H9 (cell line): Measurements from ENCODE around the gene CYP2C18. TPM values are rescaled to one million over a fixed set of nuclear protein-coding genes. Genes with fewer than 3 reads are reported as not detected.

Source experiments
- DNase-seq: peaks from one replicate; pipeline ENCODE4 v3.0.0-alpha.2; 2017
- H2AFZ ChIP-seq: one replicate; pipeline ENCODE4 v1.6.1; 2013; ENCODE audit warnings: mild to moderate bottlenecking, low read length, control low read depth, moderate library complexity
- H2AK5ac ChIP-seq: 2 replicates; pipeline ENCODE4 v1.6.1; 2013; ENCODE audit warnings: low read length, control low read depth, mixed read lengths; ENCODE audit not compliant: insufficient read length
- H2BK120ac ChIP-seq: one replicate; pipeline ENCODE4 v1.6.1; 2013; ENCODE audit warnings: low read depth, mild to moderate bottlenecking, low read length, control low read depth, inconsistent platforms; ENCODE audit not compliant: poor library complexity, severe bottlenecking
- H2BK12ac ChIP-seq: 2 replicates; pipeline ENCODE4 v1.6.1; 2013; ENCODE audit warnings: low read length, control low read depth, mixed read lengths, low read depth; ENCODE audit not compliant: insufficient read length
- H2BK15ac ChIP-seq: 2 replicates; pipeline ENCODE4 v1.6.1; 2013; ENCODE audit warnings: low read depth, low read length, control low read depth
- H2BK20ac ChIP-seq: one replicate; pipeline ENCODE4 v1.6.1; 2013; ENCODE audit warnings: low read depth, mild to moderate bottlenecking, low read length, control low read depth, inconsistent platforms; ENCODE audit not compliant: poor library complexity, severe bottlenecking
- H2BK5ac ChIP-seq: 2 replicates; pipeline ENCODE4 v1.6.1; 2013; ENCODE audit warnings: low read length, control low read depth, mixed read lengths; ENCODE audit not compliant: insufficient read length
- H3K14ac ChIP-seq: 2 replicates; pipeline ENCODE4 v1.6.1; 2013; ENCODE audit warnings: low read length, control low read depth; ENCODE audit not compliant: insufficient read depth
- H3K18ac ChIP-seq: 2 replicates; pipeline ENCODE4 v1.6.1; 2013; ENCODE audit warnings: low read depth, mild to moderate bottlenecking, mixed read lengths, low read length, control low read depth; ENCODE audit not compliant: insufficient read length
- H3K23ac ChIP-seq: 2 replicates; pipeline ENCODE4 v1.6.1; 2013; ENCODE audit warnings: low read length, control low read depth, mixed read lengths, low read depth; ENCODE audit not compliant: insufficient read length
- H3K23me2 ChIP-seq: 2 replicates; pipeline ENCODE4 v1.6.1; 2013; ENCODE audit warnings: low read depth, mild to moderate bottlenecking, mixed read lengths, low read length, control low read depth; ENCODE audit not compliant: insufficient read length, poor library complexity, severe bottlenecking
- H3K27ac ChIP-seq: 2 replicates; pipeline ENCODE4 v1.5.1; 2013; ENCODE audit warnings: low read length, control low read depth, mixed read lengths, low read depth; ENCODE audit not compliant: insufficient read length
- H3K27me3 ChIP-seq: 2 replicates; pipeline ENCODE4 v1.6.1; 2013; ENCODE audit warnings: low read length, control low read depth, inconsistent platforms; ENCODE audit not compliant: insufficient read depth
- H3K4ac ChIP-seq: 2 replicates; pipeline ENCODE4 v1.6.1; 2013; ENCODE audit warnings: low read depth, mild to moderate bottlenecking, control low read depth, inconsistent platforms, low read length, moderate library complexity
- H3K4me1 ChIP-seq: 2 replicates; pipeline ENCODE4 v1.6.1; 2013; ENCODE audit warnings: low read length, control low read depth, inconsistent platforms; ENCODE audit not compliant: insufficient read depth
- H3K4me2 ChIP-seq: 2 replicates; pipeline ENCODE4 v1.6.1; 2013; ENCODE audit warnings: low read length, control low read depth, mixed read lengths; ENCODE audit not compliant: insufficient read length, insufficient read depth
- H3K56ac ChIP-seq: 2 replicates; pipeline ENCODE4 v1.6.1; 2013; ENCODE audit warnings: low read depth, mild to moderate bottlenecking, mixed read lengths, low read length, control low read depth; ENCODE audit not compliant: insufficient read length
- H3K79me1 ChIP-seq: 2 replicates; pipeline ENCODE4 v1.6.1; 2013; ENCODE audit warnings: low read depth, mild to moderate bottlenecking, moderate library complexity, low read length, control low read depth, inconsistent platforms; ENCODE audit not compliant: insufficient read depth, poor library complexity, severe bottlenecking
- H3K79me2 ChIP-seq: 2 replicates; pipeline ENCODE4 v1.6.1; 2013; ENCODE audit warnings: low read length, control low read depth, inconsistent platforms; ENCODE audit not compliant: insufficient read depth
- H3K9ac ChIP-seq: 2 replicates; pipeline ENCODE4 v1.6.1; 2013; ENCODE audit warnings: low read length, control low read depth, mixed read lengths; ENCODE audit not compliant: insufficient read length; ENCODE audit errors: extremely low read depth
- H3K9me3 ChIP-seq: one replicate; pipeline ENCODE4 v1.6.1; 2013; ENCODE audit warnings: low read depth, low read length, inconsistent platforms; ENCODE audit not compliant: control insufficient read depth
- H3T11ph ChIP-seq: one replicate; pipeline ENCODE4 v1.6.1; 2013; ENCODE audit warnings: mild to moderate bottlenecking, low read length, control low read depth, inconsistent platforms
- H4K20me1 ChIP-seq: one replicate; pipeline ENCODE4 v1.6.1; 2013; ENCODE audit not compliant: control insufficient read depth, insufficient read length, insufficient read depth
- H4K5ac ChIP-seq: 2 replicates; pipeline ENCODE4 v1.6.1; 2013; ENCODE audit warnings: low read depth, mild to moderate bottlenecking, mixed read lengths, low read length, control low read depth; ENCODE audit not compliant: insufficient read length
- H4K8ac ChIP-seq: replicated peaks from 2 replicates; pipeline ENCODE4 v1.6.1; 2013; ENCODE audit warnings: low read length, control low read depth, mixed read lengths, low read depth; ENCODE audit not compliant: insufficient read length
- H4K91ac ChIP-seq: 2 replicates; pipeline ENCODE4 v1.6.1; 2013; ENCODE audit warnings: low read depth, mild to moderate bottlenecking, moderate library complexity, mixed read lengths, low read length, control low read depth; ENCODE audit not compliant: insufficient read length
- H3K27ac Mint-ChIP-seq, 3 experiments: 2 replicates in 2 of 3; 3 replicates in 1 of 3; pipeline ENCODE4 v1.8.0; 2020 to 2021; ENCODE audit warnings: mixed read lengths in 3 of 3, mild to moderate bottlenecking in 1 of 3, moderate library complexity in 1 of 3
- H3K27me3 Mint-ChIP-seq: 2 replicates; pipeline ENCODE4 v1.8.0; 2021; ENCODE audit warnings: low read depth, mild to moderate bottlenecking, moderate library complexity, mixed read lengths
- H3K36me3 Mint-ChIP-seq, 3 experiments: 2 replicates in 2 of 3; 3 replicates in 1 of 3; pipeline ENCODE4 v1.8.0; 2020 to 2021; ENCODE audit warnings: low read depth in 3 of 3, mixed read lengths in 3 of 3; ENCODE audit not compliant: insufficient read depth in 1 of 3
- H3K4me1 Mint-ChIP-seq, 2 experiments: 2 replicates each; pipeline ENCODE4 v1.8.0; 2020; ENCODE audit warnings: mixed read lengths in 2 of 2
- H3K4me3 Mint-ChIP-seq, 2 experiments: 2 replicates in 1 of 2; 3 replicates in 1 of 2; pipeline ENCODE4 v1.8.0; 2020 to 2021; ENCODE audit warnings: mild to moderate bottlenecking in 2 of 2, mixed read lengths in 2 of 2, moderate library complexity in 1 of 2
- H3K9me3 Mint-ChIP-seq, 2 experiments: 2 replicates in 1 of 2; 3 replicates in 1 of 2; pipeline ENCODE4 v1.8.0; 2020; ENCODE audit warnings: mild to moderate bottlenecking in 2 of 2, mixed read lengths in 2 of 2, moderate library complexity in 1 of 2
- WGBS: extraction: QIAGEN DNeasy Blood & Tissue Kit; methylation state at CpG from one replicate; pipeline ENCODE4 v1.1.7; 2013; ENCODE audit warnings: missing lambda C conversion rate, low lambda C conversion rate, mixed read lengths; ENCODE audit not compliant: insufficient read length; ENCODE audit errors: extremely low coverage; 5-methylcytosine and 5-hydroxymethylcytosine counted together
- total RNA-seq: library from RNA; stranded (reverse); gene quantifications from 2 replicates; pipeline ENCODE4 v1.2.1, GENCODE V29; 2021
- TF ChIP-seq, protein P1 (sequence below): fragments of 200-600 bp; sonication (generic); conservative IDR thresholded peaks from 3 replicates; pipeline ENCODE4 v1.8.0; 2021; ENCODE audit warnings: antibody characterized with exemption, mild to moderate bottlenecking

Gene CYP2C18
- total RNA-seq, 1 experiment from 2014 or later, result 0.09 TPM

DNA sequence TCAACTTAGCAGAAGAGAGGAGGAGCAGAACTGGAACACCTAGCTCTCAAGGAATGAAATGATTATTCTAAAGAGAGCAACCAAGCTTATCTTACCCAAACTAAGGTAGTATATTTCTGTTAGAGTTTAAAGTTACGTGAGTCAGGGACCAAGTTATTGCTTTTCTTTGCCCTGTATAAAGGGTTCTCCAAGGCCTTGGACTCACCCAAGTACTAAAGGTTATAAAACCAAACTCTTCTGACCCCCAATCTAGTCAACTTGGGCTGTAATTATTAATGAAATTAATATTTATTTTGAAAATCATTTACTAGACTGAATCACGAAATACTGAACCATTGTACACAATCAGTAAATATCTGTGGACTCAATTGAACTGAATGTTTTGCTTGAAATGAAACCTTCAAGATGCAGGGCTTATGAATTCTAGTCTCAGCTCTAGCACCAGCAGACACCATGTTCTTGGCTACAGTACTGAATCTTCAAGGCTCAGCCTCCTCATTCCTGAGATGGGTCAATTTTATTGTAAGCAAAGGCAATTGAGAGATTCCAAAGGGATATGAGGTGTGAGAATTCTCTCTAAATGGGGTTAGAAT lies 77.2 kb downstream of the CYP2C18 start:
- TF ChIP-seq, protein P1, sequence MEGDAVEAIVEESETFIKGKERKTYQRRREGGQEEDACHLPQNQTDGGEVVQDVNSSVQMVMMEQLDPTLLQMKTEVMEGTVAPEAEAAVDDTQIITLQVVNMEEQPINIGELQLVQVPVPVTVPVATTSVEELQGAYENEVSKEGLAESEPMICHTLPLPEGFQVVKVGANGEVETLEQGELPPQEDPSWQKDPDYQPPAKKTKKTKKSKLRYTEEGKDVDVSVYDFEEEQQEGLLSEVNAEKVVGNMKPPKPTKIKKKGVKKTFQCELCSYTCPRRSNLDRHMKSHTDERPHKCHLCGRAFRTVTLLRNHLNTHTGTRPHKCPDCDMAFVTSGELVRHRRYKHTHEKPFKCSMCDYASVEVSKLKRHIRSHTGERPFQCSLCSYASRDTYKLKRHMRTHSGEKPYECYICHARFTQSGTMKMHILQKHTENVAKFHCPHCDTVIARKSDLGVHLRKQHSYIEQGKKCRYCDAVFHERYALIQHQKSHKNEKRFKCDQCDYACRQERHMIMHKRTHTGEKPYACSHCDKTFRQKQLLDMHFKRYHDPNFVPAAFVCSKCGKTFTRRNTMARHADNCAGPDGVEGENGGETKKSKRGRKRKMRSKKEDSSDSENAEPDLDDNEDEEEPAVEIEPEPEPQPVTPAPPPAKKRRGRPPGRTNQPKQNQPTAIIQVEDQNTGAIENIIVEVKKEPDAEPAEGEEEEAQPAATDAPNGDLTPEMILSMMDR, result no peak
- peaks cover 0 to 4% (median 0%) of the 10 kb centered on the region in 3 experiments; a peak in 1 of 7 replicates for H3K36me3 Mint-ChIP-seq

More for the DNA sequence above, 77.2 kb downstream of the CYP2C18 start:
- Histone ChIP-seq H3K14ac (no peak overlapping the region), H3K4ac (no peak overlapping the region), H2AK5ac (no peak overlapping the region), H3K4me1 (peaks cover 3% of the 10 kb centered on the region; the same call in 1 of the 2 replicates), H3K18ac (no peak overlapping the region), H2BK120ac (no peak overlapping the region), H3K9me3 (no peaks in the 10 kb centered on the region), H2BK12ac (no peak overlapping the region), H4K8ac (no peak overlapping the region), H4K91ac (no peak overlapping the region), H4K20me1 (no peaks in the 10 kb centered on the region), H2BK15ac (no peak overlapping the region), H4K5ac (no peak overlapping the region), H3K56ac (no peak overlapping the region), H3T11ph (no peak overlapping the region), H2AFZ (no peak overlapping the region), H3K79me1 (no peaks in the 10 kb centered on the region), H3K4me2 (no peak overlapping the region), H3K27ac (no peak overlapping the region), H3K79me2 (no peaks in the 10 kb centered on the region), H3K23me2 (no peaks in the 10 kb centered on the region), H3K27me3 (no peaks in the 10 kb centered on the region), H3K23ac (no peak overlapping the region), H2BK5ac (no peak overlapping the region), H3K9ac (no peak overlapping the region), H2BK20ac (no peak overlapping the region)
- Mint-ChIP-seq H3K4me1 (peaks cover 4 to 5% of the 10 kb centered on the region in 2 experiments; a peak in 3 of 4 replicates), H3K27me3 (no peaks in the 10 kb centered on the region), H3K27ac (no peak overlapping the region), H3K4me3 (no peak overlapping the region), H3K9me3 (peaks cover 2 to 13% of the 10 kb centered on the region in 2 experiments)
- no CpG with 5 or more reads among the region's 2 CpGs for WGBS
- DNase-seq, result no peak
